DMS114 treated with DMSO at 0.1 percent for 48 hours (cell line): ENCODE results near the gene REP15.
A peak's percentile ranks its signal among the peaks of the same experiment; 100 is the strongest.
"Not testable (repeated sequence)": the region's sequence is repeated elsewhere in the genome, so short reads cannot be mapped to it uniquely, and the experiment has no call there.

Experiments
- DNase-seq: peaks from one replicate; lab custom pipeline; 2025; ENCODE audit not compliant: unreplicated experiment; lab: John Stamatoyannopoulos, UW

Gene REP15

DNA sequence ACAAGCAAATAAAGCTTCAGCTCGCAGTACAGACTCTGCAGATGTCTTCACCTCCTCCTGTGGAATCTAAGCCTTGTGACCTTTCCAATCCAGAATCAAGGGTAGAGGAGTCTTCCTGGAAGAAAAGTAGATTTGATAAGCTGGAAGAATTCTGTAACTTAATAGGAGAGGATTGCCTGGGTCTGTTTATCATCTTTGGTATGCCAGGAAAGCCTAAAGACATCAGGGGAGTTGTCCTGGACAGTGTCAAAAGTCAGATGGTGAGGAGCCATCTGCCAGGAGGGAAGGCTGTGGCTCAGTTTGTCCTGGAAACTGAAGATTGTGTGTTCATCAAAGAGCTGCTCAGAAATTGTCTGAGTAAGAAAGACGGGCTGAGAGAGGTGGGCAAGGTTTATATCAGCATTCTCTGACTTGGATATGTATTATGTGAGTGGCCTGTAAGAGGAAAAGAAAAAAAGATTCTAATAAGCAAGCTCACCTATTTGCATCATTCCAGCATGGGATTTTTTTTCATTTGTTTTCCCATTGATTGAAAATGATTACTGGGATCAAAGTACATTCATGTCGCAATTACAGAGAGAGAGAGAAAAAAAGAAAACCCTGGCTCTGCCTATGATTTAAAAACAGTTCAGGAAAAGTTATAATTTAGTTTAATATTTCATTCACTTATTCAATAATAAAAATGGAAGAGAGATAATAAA, 767 bp downstream of the REP15 start:
- DNase-seq = no peak

- DNase-seq = peak; percentile 73
These were observed 7.6 kb downstream of the REP15 start for GRCh38 chr12:27703720-27704452.

DNA sequence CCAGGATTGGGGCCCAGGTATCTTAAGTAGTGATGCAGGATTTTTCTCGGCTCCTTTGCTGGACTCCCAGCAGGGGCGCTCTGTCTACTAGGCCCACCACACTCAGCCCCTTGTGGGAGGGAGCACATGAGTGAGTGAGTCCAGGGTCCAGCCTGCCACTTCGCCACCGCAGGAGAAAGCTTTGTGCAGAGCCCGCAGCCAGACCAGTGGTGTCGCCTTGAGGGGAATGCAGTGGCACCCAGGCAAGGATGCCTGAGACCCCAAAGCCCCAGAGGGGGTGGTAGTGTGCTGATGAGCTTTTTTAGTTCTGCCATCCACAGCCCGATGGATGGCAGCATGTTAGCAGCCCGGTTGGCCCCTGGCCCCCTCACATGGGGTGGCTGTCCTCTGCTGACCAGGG, 9.0 kb downstream of the REP15 start:
- DNase-seq = no peak

- no peak for DNase-seq
These were observed 11.0 kb downstream of the REP15 start for GRCh38 chr12:27707216-27707615.

DNA sequence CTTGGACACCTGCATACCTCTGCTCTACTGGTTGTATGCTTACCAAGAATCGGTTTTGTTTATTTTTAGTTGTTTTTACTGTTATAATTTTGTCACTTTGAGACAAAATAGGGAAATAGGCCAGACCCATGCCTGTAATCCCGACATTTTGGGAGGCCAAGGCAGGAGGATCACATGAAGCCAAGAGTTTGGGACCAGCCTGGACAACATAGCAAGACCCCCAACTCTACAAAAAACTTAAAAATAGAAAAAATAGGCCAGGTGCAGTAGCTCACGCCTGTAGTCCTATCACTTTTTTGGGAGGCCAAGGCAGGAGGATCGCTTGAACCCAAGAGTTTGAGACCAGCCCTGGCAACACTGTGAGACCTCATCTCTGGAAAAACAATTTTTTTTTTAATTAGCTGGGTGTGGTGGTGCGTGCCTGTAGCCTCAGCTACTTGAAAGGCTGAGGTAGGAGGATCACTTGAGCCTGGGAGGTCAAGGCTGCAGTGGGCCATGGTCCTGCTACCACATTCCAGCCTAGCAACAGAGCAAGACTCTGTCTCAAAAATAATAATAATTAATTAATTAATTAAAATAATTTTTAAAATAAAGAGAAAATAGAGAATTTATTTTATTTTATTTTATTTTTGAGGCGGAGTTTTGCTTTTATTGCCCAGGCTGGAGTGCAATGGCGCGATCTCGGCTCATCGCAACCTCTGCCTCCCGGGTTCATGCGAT, 13.1 kb downstream of the REP15 start:
- no peak for DNase-seq

- DNase-seq = no peak
These were observed 13.8 kb downstream of the REP15 start for GRCh38 chr12:27709932-27710591.

DNA sequence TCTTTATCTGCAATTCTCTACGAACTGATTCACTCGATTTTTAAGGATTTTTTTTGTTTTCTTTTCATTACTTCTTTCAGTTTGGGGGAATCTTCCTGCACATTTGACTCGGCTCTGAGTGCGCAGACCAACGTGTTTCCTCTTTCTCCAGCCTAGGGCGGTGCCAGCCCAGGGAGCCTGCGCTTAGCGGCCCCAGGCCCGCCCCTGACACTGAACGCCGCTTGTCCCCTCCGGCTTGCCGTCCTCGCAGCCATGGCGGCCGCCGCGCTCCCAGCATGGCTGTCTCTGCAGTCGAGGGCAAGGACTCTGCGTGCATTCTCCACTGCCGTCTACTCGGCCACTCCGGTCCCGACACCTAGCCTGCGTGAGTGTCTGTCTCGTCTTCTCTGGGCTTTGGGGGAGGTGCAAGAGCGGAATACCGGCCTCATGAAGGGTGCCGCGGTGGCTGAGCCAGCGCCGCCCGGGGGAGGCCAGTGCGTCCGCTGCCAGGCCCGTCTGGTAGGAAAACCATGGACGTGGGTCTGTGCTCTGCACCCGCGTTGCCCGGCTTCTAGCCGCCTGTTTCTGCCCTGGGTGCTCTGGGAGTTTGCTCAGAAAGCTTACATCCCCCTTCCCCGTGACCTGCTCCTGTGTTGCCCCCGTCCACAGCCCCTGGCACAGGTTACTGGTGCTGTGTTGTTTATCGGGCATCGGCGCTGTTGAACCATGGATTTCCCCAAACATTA, 14.5 kb downstream of the REP15 start, which contains the start of gene MRPS35:
Gene MRPS35 (plus strand): TSS at position 241 of the 725 bp plus-strand sequence. CDS start 12 bp downstream, at position 253.
- peak; percentile 89 for DNase-seq

DNA sequence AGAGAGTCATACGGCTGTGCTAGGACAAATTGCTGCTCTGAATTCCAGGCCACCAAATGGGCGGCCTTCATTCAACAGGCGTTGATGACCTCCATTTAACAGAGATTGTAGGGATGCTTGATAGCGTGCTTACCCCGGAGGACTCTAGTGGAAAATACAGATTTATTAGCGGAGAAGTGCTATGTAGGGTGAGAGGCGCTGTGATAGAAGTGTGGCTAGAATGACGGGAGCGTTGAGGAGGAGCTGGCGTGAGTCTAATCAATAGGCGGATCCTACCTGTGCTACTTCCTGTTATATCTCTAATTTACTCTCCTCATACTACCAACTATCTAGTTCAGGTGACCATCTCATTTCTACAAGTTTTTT, 15.1 kb downstream of the REP15 start:
- DNase-seq = no peak

DNA sequence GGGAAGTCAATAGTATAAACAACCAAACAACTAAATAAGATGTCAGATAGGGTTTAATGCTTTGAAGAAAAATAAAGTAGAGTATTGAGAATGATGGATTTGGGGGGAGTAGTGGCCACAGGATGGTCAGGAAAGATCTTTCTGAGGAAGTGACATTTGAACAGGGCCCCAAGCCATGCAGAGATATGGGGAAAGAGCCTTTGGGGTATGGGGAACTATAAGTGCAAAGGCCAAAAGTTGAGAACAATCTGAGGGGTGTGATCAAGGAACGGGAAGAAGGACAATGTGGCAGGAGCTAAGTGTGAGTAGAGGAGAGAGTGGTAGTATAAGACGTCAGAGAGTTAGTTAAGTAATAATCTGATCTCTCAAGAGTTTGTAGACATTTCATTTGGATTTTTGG, 15.7 kb downstream of the REP15 start:
- DNase-seq = no peak

DNA sequence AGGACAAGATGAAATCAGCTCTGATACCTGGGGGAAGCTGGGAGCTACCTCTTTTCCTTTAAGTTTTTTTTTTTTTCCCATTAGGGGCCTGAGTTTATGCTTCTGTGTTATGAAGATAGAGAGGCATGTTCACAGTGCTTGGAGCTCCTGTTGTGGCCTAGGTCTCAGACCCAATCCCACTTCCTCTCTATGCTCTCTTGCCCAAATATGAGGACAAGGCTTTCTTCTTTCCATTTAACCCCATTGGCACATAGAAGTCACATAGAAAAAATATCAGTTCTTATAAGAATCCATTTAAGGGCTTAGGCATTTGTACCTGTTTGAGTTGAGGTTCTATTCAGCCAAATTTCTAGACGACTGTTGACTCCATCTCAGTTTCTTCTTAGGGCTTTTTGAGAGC, 27.0 kb downstream of the REP15 start:
- no peak for DNase-seq

DNA sequence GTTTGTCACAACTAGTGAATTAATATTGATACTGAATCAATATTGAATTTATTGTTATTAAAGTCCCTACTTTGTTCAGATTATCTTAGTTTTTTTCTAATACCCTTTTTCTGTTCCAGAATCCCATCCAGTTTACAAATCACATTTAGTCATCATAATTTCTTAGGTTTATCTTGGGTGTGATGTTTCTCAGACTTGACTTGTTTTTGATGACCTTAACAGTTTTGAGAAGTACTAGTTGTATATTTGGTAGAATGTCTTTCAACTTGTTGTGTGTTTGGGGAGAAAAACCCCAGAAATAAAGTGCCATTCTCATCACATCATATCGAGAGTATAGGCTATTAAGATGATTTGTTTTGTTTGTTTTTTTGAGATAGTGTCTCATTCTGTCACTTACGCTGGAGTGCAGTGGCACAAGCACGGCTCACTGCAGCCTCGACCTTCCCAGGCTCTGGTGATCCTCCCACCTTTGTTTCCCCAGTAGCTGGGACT, 33.9 kb downstream of the REP15 start:
- DNase-seq = no peak

- no peak for DNase-seq
These were observed 36.0 kb downstream of the REP15 start for GRCh38 chr12:27732281-27732680.

DNA sequence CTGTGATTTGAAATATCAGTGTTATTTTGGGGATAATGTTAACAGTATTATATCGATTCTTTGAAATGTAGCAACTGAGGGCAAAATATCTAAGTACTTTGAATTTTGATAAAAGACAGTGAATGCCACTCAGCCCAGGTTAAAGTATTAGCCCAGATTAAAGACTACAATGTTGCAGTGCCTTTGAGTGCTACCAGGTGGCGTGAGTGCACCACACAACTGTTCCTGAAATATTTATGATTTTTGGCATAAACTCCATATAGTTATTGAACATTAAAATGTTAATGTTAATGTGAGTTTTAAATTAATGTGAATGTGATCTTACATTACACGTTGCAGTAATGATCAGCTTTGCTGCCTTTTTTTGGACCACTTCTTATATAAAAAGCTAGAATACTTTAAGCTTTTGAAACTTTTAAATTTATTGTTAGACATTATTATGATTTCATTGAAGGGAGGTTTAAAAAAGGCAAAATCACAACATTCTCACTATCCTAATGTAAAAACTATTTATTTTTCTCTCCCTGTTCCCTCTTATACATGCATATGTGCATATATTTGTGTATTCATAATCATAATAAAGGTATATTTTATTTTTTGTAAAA, 36.9 kb downstream of the REP15 start:
- peak; percentile 30 for DNase-seq

DNA sequence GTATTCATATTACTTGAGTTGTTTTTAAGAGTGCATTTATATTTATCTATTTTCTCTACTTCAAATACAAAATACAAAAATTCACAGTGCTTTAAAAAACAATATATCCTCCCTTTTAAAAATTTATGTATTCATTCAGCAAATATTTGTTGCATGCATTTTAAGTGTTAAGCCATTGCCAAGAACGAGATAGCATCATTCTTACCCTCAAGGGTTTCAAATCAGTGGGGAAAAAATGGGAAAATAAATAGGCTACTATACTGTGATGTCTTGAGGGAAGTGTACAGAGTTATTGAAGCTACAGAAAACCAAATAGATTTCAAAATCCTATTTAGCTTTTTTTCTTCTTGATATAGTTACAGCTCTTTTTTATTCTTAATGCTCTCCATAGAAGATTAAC, 37.5 kb downstream of the REP15 start:
- no peak for DNase-seq

GRCh38 chr12:27734321-27734720, 38.1 kb downstream of the REP15 start:
- DNase-seq = not testable (repeated sequence)

GRCh38 chr12:27743601-27744000, 47.4 kb downstream of the REP15 start:
- no peak for DNase-seq

DNA sequence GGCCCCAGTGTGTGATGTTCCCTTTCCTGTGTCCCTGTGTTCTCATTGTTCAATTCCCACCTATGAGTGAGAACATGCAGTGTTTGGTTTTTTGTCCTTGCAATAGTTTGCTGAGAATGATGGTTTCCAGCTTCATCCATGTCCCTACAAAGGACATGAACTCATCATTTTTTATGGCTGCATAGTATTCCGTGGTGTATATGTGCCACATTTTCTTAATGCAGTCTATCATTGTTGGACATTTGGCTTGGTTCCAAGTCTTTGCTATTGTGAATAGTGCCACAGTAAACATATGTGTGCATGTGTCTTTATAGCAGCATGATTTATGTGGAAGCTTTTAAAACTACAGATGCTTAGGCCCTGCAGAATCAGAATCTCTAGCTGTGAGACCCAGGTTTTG, 49.5 kb downstream of the REP15 start:
- DNase-seq = not testable (repeated sequence)
